GM18519 (cell line): Measurements from ENCODE around the gene CDC42EP5.
A peak's percentile ranks its signal among the peaks of the same experiment; 100 is the strongest.
"Not testable (repeated sequence)": the region's sequence is repeated elsewhere in the genome, so short reads cannot be mapped to it uniquely, and the experiment has no call there.

ENCODE experiments used
- ATAC-seq: cut with Tn5 transposase; IDR thresholded peaks from one replicate; pipeline ENCODE4 v1.9.1; 2021; ENCODE audit warnings: mild to moderate bottlenecking, moderate library complexity; ENCODE audit not compliant: unreplicated experiment, low FRiP score

CDC42EP5 gene

GRCh38 chr19:54492568-54492967, 19.5 kb upstream of the CDC42EP5 start:
- no peak for ATAC-seq

DNA sequence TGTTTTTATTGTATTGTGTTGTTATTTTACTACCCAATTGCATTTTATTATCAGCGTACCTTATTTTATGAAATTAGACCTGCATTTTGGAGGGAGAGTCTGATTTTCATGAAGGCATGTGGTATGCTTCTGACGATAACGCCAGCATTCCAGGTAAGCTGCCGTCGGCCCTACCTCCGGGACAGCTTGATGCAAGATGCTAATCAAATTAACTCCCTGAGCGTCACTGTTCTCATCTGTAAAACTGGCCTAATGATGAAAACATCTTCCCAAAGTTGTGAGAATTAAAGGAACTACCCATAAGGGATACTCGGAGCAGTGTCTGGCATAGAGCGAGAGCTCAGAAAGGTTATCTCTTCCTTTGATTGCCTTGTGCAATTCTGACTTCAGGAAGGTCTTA, 16.7 kb upstream of the CDC42EP5 start:
- no peak for ATAC-seq

- no peak for ATAC-seq
Observed at GRCh38 chr19:54489341-54489740, 16.2 kb upstream of the CDC42EP5 start.

DNA sequence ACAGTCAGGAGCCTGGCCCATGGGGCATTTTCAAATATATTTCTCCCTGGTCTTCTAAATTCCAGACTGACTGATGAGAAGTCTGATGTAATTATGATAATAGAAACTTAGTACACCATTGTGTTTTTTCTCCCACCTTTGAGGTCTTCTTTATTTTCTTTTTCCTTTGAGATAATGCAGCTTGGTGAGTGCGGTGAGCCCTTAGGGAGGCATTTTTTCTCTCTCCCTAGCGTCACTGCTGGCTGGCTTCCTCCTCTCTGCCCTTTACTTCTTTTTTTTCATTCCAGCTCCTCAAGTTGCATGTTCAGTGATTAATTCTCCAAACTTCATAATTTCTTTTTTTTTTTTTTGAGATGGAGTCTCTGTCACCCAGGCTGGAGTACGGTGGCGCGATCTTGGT, 12.8 kb upstream of the CDC42EP5 start:
- ATAC-seq = no peak

GRCh38 chr19:54484451-54484850, 11.4 kb upstream of the CDC42EP5 start:
- no peak for ATAC-seq

GRCh38 chr19:54482889-54483288, 9.8 kb upstream of the CDC42EP5 start:
- no peak for ATAC-seq

DNA sequence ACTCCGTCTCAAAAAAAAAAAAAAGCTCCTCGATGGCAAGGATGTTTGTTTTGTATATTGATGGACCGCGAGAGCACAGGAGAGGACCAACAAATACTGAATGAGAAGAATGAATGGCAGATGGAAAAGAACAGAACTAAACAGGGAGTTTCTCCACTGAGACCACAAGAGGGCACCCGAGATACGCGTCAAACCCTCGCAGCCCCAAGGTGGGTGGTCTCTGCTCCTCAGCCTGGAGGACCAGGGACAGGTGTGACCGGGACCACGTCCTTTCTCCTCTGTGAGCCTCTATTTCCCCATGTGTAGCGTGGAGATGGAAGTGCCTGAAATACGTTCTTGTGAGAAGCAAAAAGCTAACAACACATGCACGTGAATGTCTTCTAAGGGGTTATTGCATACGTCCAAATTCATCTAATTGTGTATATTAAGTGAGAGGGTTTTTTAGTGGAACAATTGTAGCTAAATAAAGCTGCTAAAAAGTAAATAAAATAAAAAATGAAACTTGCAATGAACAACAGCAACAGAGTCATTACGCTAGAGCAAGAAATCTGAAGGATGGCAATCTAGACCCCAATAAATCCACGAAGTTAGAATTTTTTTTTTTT, 8.3 kb upstream of the CDC42EP5 start:
- ATAC-seq = no peak

DNA sequence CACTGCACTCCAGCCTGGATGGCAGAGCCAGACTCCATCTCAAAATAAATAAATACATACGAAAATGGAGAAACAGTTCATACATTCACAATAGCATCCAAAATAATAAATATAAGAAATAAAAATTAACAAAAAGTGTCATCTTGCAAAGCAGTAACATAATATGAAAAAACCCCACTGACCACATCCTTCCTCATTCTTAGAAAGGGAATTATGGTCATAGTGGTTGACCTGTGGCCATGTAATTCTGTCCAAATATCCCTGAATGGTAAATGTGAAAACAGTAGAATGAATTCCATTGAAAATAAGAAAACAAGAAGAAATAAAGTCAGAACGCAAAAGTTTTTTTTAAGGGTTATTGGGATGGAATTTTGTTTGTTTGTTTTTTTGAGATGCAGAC, 7.0 kb upstream of the CDC42EP5 start:
- ATAC-seq = no peak

- ATAC-seq = no peak
Observed at GRCh38 chr19:54478677-54479266, 5.7 kb upstream of the CDC42EP5 start.

- no peak for ATAC-seq
Observed at GRCh38 chr19:54477650-54478049, 4.6 kb upstream of the CDC42EP5 start.

DNA sequence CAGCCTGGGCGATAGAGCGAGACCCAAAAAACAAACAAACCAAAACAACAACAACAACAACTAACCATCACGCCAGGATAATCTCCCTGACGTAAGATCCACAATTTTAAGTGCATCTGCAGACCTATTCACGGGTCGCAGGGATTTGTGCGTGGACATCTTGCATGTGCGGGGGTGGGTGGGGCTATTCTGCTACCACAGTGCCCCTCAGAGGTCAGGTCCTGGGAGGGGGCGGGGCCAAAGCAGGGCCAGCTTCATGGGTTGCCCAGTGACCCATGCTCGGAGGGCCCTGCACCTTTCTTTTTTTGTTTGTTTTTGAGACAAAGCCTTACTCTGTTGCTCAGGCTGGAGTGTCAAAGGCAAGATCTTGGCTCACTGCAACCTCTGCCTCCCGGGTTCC, 2.6 kb upstream of the CDC42EP5 start:
- no peak for ATAC-seq

DNA sequence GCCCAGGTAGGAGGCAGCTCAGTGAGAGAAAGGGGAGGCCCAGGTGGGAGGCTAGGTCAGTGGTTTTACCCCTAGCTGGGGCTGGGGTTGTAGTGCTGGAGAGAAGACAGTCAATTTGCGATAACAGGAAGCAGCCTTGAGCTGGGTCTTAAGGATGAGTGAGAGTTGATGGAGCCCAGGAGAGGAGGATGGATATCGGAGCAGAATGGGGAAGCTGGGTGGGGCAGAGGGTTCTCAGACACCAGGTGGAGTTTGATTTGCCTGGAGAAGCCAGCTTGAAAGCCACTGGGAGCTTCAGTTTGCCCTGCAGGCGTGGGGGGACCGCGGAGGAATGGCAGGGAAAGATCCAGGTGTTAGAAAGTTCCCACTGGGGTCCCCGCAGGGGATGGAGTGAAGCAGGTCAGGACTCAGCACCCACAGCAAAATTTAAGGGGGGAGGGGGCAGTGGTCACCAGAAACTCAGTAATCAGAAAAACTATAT, 836 bp upstream of the CDC42EP5 start:
- no peak for ATAC-seq

DNA sequence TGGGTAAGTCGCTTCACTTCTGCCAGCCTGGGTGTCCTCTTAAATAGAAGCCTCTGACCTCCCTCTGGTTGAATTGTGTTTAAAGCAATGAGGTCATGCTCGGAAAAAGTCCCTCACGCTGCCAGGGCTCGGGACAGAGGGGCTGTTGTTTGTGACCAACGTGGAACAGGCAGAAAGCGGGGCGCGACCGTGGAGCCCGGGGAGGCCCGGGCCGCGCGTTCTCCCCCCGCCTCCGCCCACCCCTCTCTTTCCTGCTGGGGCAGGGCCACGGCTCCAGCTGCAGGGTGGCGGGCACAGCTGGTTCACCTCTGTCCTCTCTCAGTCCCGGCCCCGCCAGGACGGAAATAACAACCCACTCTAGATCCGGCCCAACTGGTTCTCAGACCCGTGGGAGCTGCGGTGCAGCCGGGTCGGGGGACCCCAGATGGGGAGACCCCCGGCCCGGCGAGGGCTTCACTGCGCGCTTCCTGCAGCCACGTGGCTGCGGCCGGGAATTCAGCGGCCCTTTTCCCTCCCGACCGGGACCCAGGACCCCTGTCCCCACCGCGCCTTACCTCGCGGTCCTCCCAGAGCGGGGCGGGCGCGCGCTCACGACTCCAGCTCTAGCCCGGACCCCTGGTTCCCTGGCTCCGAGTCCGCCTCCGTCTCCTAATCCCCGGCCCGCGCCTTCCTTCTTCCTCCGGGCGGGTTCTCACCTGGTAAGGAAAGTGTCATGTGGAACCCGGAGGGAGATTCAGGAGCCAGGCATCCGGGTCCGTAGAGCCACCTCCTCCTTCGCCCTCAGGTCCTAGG, 1.9 kb downstream of the CDC42EP5 start:
- ATAC-seq = no peak

DNA sequence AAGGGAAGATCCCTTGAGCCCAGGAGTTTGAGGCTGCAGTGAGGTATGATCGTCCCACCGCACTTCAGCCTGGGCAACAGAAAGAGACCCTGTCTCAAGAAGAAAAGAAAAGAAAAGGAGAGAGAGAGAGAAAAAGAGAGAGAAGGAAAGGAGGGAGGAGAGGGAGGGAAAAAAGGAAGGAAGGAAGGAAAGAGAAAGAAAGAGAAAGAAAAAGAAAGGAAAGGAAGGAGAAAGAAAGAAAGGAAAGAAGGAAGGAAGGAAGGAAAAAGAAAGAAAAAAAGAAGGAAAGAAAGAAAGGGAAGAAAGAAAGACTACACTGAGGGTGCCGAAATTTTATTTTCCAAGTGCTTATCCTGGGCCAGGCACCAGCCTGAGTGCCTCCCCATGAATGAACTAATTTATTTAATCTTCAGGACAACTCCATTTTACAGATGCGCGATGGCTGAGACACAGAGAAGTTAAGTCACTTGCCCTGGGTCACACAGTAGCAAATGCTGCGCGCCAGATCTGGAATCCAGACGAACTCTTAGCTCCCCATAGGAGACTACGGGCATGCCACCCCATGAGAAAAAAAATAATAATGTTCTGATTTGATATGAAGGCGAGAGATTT, 2.7 kb downstream of the CDC42EP5 start:
- no peak for ATAC-seq

DNA sequence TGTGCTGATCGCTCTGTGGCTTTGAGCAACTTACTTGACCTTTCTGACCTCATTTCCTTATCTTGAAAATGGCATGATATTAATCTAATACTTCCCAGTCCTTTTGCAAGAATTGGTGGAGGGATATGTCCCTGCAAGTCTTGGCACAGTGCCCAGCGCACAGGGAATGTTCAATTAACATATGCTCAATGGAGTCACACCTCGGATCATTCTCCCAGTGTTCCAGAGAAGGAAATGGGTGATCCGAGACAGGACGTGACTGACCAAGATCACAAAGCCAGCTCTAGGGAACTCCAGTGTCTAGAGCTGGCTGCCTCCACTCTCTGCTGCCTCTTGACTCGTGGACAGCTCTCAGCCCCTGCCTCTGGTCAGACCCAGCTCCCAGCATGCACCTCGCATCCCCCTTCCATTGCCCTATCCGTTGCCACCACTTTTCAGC, 3.6 kb downstream of the CDC42EP5 start:
- ATAC-seq = no peak

DNA sequence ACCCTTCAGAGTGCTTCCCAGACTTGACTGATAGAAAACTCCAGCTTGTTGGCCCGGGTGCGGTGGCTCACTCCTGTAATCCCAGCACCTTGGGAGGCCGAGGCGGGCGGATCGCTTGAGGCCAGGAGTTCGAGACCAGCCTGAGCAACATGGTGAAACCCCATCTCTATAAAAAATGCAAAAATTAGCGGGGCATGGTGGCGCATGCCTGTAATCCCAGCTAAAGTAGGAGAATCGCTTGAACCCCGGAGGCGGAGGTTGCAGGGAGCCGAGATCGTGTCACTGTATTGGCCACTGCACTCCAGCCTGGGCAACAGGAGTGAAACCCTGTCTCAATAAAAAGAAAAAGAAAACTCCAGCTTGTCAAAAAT, 7.0 kb downstream of the CDC42EP5 start:
- not testable (repeated sequence) for ATAC-seq

DNA sequence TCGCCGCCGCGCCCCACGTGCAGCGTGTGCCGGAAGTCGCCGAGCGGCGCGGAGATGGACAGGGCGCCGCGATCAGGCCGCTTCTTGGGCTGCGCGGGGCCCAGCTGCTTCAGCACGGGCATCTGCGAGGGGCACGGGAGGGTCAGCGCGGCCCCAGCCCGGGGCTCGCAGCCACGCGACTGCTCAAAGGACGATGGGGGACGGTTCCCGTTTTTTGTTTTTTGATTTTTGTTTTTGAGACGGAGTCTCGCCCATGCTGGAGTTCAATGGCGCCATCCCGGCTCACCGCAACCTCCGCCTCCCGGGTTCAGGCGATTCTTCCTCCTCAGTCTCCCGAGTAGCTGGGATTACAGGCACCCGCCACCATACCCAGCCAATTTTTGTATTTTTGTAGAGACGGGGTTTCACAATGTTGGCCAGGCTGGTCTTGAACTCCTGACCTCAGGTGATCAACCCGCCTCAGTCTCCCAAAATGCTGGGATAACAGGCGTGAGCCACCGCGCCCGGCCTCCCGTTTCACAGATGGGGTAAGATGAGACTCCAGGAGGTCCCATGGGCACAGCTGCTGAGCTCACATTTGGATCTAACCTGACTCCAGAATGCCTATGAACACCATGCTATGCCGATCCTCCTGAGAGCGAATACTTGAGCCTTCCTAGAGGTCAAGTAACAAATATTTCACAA, 7.5 kb downstream of the CDC42EP5 start:
- no peak for ATAC-seq

GRCh38 chr19:54464630-54465425, 8.3 kb downstream of the CDC42EP5 start:
- ATAC-seq = peak; percentile 23

DNA sequence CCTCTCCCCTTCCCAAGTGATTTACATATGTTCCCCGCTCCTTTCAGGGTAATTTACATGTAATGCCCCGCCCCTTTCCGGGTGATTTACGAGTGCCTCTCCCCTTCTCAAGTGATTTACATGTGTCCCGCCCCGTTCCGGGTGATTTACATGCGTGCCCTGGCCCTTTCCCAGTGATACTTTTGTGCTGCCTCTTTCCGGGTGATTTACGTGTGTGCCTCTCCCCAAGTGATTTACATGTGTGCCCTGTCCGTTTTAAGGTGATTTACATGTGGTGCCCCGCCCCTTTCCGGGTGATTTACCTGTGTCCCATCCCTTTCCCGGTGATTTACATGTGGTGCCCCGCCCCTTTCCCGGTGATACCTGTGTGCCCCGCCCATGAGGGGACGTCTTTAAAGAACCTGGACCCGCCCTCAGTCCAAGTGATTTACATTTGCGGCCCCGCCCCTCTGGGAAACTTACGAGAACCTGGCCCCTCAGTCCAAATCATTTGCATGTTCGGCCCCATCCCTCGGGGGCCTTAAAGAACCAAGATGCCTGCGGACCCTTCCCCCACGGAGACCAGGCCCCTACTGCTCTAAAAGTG, 9.0 kb downstream of the CDC42EP5 start:
- peak; percentile 21 for ATAC-seq
